Gastrocnemius medialis (tissue), 4 donors: ENCODE data around the gene TIMP4.

ENCODE experiments used
- POLR2A ChIP-seq, 2 donors: fragments of 450-650 bp; IDR thresholded peaks; one replicate each; pipeline ENCODE4 v1.6.1; 2017; ENCODE audit warnings: antibody characterized with exemption in 2 of 2, mild to moderate bottlenecking in 2 of 2, moderate library complexity in 2 of 2
- TF ChIP-seq, protein P1 (sequence below), 5 experiments: fragments of 450-650 bp in 3 of 5; fragments of 200-600 bp in 2 of 5; sonication (generic) in 2 of 5; IDR thresholded peaks in 4 of 5; conservative IDR thresholded peaks in 1 of 5; 1 replicate in 4 of 5; 2 replicates in 1 of 5; pipeline ENCODE4 v1.5.1; 2016 to 2019; ENCODE audit warnings: antibody characterized with exemption in 5 of 5, mild to moderate bottlenecking in 3 of 5, moderate library complexity in 3 of 5

DNA sequence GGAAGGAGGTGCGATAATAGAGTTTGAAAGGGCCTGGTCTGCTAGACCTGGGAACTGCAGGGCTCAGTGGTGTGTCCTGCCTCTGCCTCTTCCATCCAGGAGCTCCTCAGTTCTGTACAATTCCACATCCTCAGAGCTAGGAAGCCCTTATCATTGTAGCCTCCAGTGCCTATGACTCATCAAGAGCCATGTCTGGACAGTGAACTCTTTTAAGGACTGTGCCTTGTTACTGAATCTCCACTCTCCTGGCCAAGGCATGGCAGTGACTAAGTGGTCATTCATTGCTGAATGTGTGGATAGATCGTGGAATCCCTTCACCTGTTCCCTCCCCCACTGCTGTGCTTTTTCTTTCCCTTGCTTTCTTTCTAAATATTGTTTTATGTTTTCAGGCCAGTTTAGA is 2.9 kb downstream of the TIMP4 start:
- TF ChIP-seq, protein P1, sequence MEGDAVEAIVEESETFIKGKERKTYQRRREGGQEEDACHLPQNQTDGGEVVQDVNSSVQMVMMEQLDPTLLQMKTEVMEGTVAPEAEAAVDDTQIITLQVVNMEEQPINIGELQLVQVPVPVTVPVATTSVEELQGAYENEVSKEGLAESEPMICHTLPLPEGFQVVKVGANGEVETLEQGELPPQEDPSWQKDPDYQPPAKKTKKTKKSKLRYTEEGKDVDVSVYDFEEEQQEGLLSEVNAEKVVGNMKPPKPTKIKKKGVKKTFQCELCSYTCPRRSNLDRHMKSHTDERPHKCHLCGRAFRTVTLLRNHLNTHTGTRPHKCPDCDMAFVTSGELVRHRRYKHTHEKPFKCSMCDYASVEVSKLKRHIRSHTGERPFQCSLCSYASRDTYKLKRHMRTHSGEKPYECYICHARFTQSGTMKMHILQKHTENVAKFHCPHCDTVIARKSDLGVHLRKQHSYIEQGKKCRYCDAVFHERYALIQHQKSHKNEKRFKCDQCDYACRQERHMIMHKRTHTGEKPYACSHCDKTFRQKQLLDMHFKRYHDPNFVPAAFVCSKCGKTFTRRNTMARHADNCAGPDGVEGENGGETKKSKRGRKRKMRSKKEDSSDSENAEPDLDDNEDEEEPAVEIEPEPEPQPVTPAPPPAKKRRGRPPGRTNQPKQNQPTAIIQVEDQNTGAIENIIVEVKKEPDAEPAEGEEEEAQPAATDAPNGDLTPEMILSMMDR (IDR thresholded peaks at IDR 0.05 in 4 of 5, conservative IDR thresholded peaks at IDR 0.05 in 1 of 5), result no peak
- TF ChIP-seq POLR2A (IDR thresholded peaks at IDR 0.05), result no peak
